Panc1 (cell line): Measurements from ENCODE around the gene ARL10. TPM values are rescaled to one million over a fixed set of nuclear protein-coding genes. Genes with fewer than 3 reads are reported as not detected.

Experiments used
- ATAC-seq: fragments of 200-7000 bp; cut with Tn5 transposase; 2 replicates; pipeline ENCODE4 v1.9.1; 2020; ENCODE audit warnings: mild to moderate bottlenecking, moderate library complexity
- BruUV-seq: library from RNA; stranded (reverse); fragments of 400-500 nt; replicated peaks from 2 replicates; lab custom pipeline; 2021; lab: Mats Ljungman, UMichigan
- CTCF ChIA-PET: fragments of 300-600 bp; sonication (Branson Sonifier 250); formaldehyde crosslinking; loops from one replicate; lab custom pipeline; 2022; ENCODE audit warnings: antibody characterized with exemption; lab: Charles Lee
- POLR2A ChIA-PET: fragments of 300-600 bp; sonication (Branson Sonifier 250); formaldehyde crosslinking; loops from one replicate; lab custom pipeline; 2022; ENCODE audit warnings: antibody characterized with exemption; lab: Charles Lee
- DNase-seq: peaks from one replicate; pipeline ENCODE4 v3.0.0-alpha.2; 2010; ENCODE audit warnings: low read depth, low spot score
- H3K27ac ChIP-seq: 2 replicates; pipeline ENCODE4 v1.5.1; 2011; ENCODE audit warnings: mild to moderate bottlenecking, low read length, inconsistent platforms
- H3K27me3 ChIP-seq: fragments of 200-500 bp; sonication (Bioruptor generic); 2 replicates; pipeline ENCODE4 v1.6.0; 2014; ENCODE audit warnings: low read length, inconsistent platforms; ENCODE audit not compliant: control insufficient read depth, insufficient read depth
- H3K36me3 ChIP-seq: fragments of 200-500 bp; sonication (Bioruptor generic); 2 replicates; pipeline ENCODE4 v1.5.1; 2014; ENCODE audit warnings: inconsistent platforms, mild to moderate bottlenecking, low read length, moderate library complexity; ENCODE audit not compliant: control insufficient read depth, insufficient read depth
- H3K4me1 ChIP-seq: 2 replicates; pipeline ENCODE4 v1.5.1; 2011; ENCODE audit warnings: inconsistent platforms, mild to moderate bottlenecking, low read length, moderate library complexity; ENCODE audit not compliant: control insufficient read depth, insufficient read depth
- H3K4me3 ChIP-seq, 2 experiments: 2 replicates each; pipeline ENCODE4 v1.5.1; 2011 to 2012; ENCODE audit warnings: low read depth in 2 of 2, low read length in 2 of 2, mild to moderate bottlenecking in 2 of 2, inconsistent platforms in 1 of 2, moderate library complexity in 1 of 2
- H3K9me3 ChIP-seq: fragments of 200-500 bp; sonication (Bioruptor generic); 2 replicates; pipeline ENCODE4 v1.5.1; 2014; ENCODE audit warnings: low read depth, mild to moderate bottlenecking, inconsistent platforms, low read length, moderate library complexity; ENCODE audit not compliant: control insufficient read depth, insufficient read depth
- CTCF ChIP-seq: fragments of 450-650 bp; IDR thresholded peaks from 2 replicates; pipeline ENCODE4 v1.5.1; 2017; ENCODE audit warnings: mild to moderate bottlenecking
- POLR2AphosphoS5 ChIP-seq: IDR thresholded peaks from 2 replicates; pipeline ENCODE4 v1.6.1; 2012; ENCODE audit warnings: mild to moderate bottlenecking, low read depth, low read length, moderate library complexity
- REST ChIP-seq, 2 experiments: IDR thresholded peaks; 2 replicates each; pipeline ENCODE4 v1.6.1; 2011 to 2012; ENCODE audit warnings: low read depth in 2 of 2, control low read depth in 1 of 2, low read length in 1 of 2, mild to moderate bottlenecking in 1 of 2, moderate library complexity in 1 of 2; ENCODE audit not compliant: insufficient read depth in 1 of 2
- SIN3A ChIP-seq: IDR thresholded peaks from 2 replicates; pipeline ENCODE4 v1.6.1; 2012; ENCODE audit warnings: low read depth, mild to moderate bottlenecking, low read length, moderate library complexity, borderline replicate concordance; ENCODE audit not compliant: insufficient read depth
- TCF7L2 ChIP-seq: IDR thresholded peaks from 2 replicates; pipeline ENCODE4 v1.6.1; 2011; ENCODE audit warnings: mild to moderate bottlenecking, low read depth, low read length, inconsistent platforms
- in situ Hi-C: cut with HindIII; loops from 2 replicates; pipeline ENCODE4 v1.10.0; 2016; ENCODE audit warnings: low sequenced_read_pairs, low pct_unique_long_range_greater_than_20kb
- intact Hi-C: fragments of 100-400 bp; cut with micrococcal nuclease; formaldehyde crosslinking; loops from one replicate; pipeline ENCODE4 v1.10.0; 2022; ENCODE audit not compliant: unreplicated experiment
- total RNA-seq: library from RNA; stranded (reverse); gene quantifications from one replicate; pipeline ENCODE4 v1.2.1, GENCODE V29; 2021; ENCODE audit not compliant: unreplicated experiment

The ARL10 gene
- total RNA-seq, 1 experiment from 2014 or later = 2.0 TPM

GRCh38 chr5:176424181-176424580 is 58.9 kb downstream of the ARL10 start:
- no peak for DNase-seq
- TF ChIP-seq CTCF (no peak), TCF7L2 (no peak), POLR2AphosphoS5 (no peak), REST (IDR thresholded peaks at IDR 0.05; ENCODE audit: insufficient read depth in 1 of 2, low read depth in 2 of 2, low read length in 1 of 2) (no peak), SIN3A (no peak)
- Histone ChIP-seq H3K4me3 (no peak overlapping the region), H3K9me3 (no peaks in the 10 kb centered on the region), H3K4me1 (no peaks in the 10 kb centered on the region; the same call in 1 of the 2 replicates), H3K27me3 (no peaks in the 10 kb centered on the region), H3K27ac (peak overlapping the region; percentile 35; the same call in 1 of the 2 replicates), H3K36me3 (no peaks in the 10 kb centered on the region)
- in situ Hi-C loops = no loop called here
- no TSS peak for BruUV-seq
- peak; percentile 86 for ATAC-seq
- intact Hi-C loops = no loop called here
- POLR2A ChIA-PET = no interaction called here
- CTCF ChIA-PET = interaction anchor here (0.6 kb wide), 1 partner anchor 191 kb away, joined by 4 read pairs; no protein-coding TSS in a partner anchor

- POLR2A ChIA-PET = no interaction called here
- no peaks in the 10 kb centered on the region for H3K9me3 ChIP-seq
- no TSS peak for BruUV-seq
- in situ Hi-C loops = no loop called here
- TF ChIP-seq TCF7L2 (no peak; the same call in 1 of the 2 replicates), POLR2AphosphoS5 (no peak), CTCF (no peak), REST (IDR thresholded peaks at IDR 0.05; ENCODE audit: insufficient read depth in 1 of 2, low read depth in 2 of 2, low read length in 1 of 2) (no peak), SIN3A (no peak)
- ATAC-seq = no peak
- H3K36me3 ChIP-seq = no peaks in the 10 kb centered on the region
- H3K4me1 ChIP-seq = peaks cover 4% of the 10 kb centered on the region
- no peaks in the 10 kb centered on the region for H3K27me3 ChIP-seq
- no peak overlapping the region for H3K27ac ChIP-seq
- intact Hi-C loops = no loop called here
- DNase-seq = no peak
- CTCF ChIA-PET = no interaction called here
- H3K4me3 ChIP-seq = no peak overlapping the region
Observed at GRCh38 chr5:176425138-176425537, 59.9 kb downstream of the ARL10 start.
